ENCODE results near the gene MIP. TPM values are rescaled to one million over a fixed set of nuclear protein-coding genes. Genes with fewer than 3 reads are reported as not detected.
"Not testable (repeated sequence)": the region's sequence is repeated elsewhere in the genome, so short reads cannot be mapped to it uniquely, and the experiment has no call there.

MIP gene
- total RNA-seq, 1 donor from 2014 or later, result not detected

- H3K27ac ChIP-seq, result no peak overlapping the region
- Mint-ChIP-seq H3K27me3 (ENCODE audit: insufficient read depth, low read depth) (peaks cover 3% of the 10 kb centered on the region), H3K4me3 (no peak overlapping the region), H3K9me3 (no peaks in the 10 kb centered on the region), H3K4me1 (peaks cover 4% of the 10 kb centered on the region), H3K36me3 (peaks cover 2% of the 10 kb centered on the region), H3K27ac (no peak overlapping the region)
- H3K4me1 ChIP-seq, result no peaks in the 10 kb centered on the region
- no peaks in the 10 kb centered on the region for H3K9me3 ChIP-seq (ENCODE audit: low read depth)
- no peaks in the 10 kb centered on the region for H3K36me3 ChIP-seq
- TF ChIP-seq EZH2 (IDR thresholded peaks at IDR 0.05) (no peak), CTCF (IDR thresholded peaks at IDR 0.05) (no peak), EZH2phosphoT487 (IDR thresholded peaks at IDR 0.05) (no peak)
- no peak for DNase-seq (ENCODE audit: low spot score)
- H3F3A ChIP-seq (ENCODE audit: low read depth), result no peaks in the 10 kb centered on the region
- no peak overlapping the region for H3K4me2 ChIP-seq
- no peaks in the 10 kb centered on the region for H3K79me2 ChIP-seq (ENCODE audit: low read depth)
- no peaks in the 10 kb centered on the region for H4K20me1 ChIP-seq (ENCODE audit: low read depth)
- no peak overlapping the region for H3K9ac ChIP-seq
- no peak overlapping the region for H2AFZ ChIP-seq (replicated peaks)
- no peaks in the 10 kb centered on the region for H3K27me3 ChIP-seq
- no peak overlapping the region for H3K4me3 ChIP-seq
Measured at GRCh38 chr12:56408799-56409417, 45.5 kb downstream of the MIP start.

GRCh38 chr12:56404227-56404626 is 50.2 kb downstream of the MIP start:
- not testable (repeated sequence) for H3K4me1 Mint-ChIP-seq; H3K4me1 ChIP-seq; H3K36me3 ChIP-seq; H4K20me1 ChIP-seq (ENCODE audit: low read depth); H2AFZ ChIP-seq (replicated peaks); H3K27ac Mint-ChIP-seq; H3K27me3 Mint-ChIP-seq (ENCODE audit: insufficient read depth, low read depth); H3K9me3 ChIP-seq (ENCODE audit: low read depth); H3K4me2 ChIP-seq; H3K27me3 ChIP-seq; H3K36me3 Mint-ChIP-seq; H3F3A ChIP-seq (ENCODE audit: low read depth); H3K9ac ChIP-seq; H3K9me3 Mint-ChIP-seq; DNase-seq (ENCODE audit: low spot score); H3K4me3 ChIP-seq; H3K27ac ChIP-seq; H3K4me3 Mint-ChIP-seq; H3K79me2 ChIP-seq (ENCODE audit: low read depth)

- H3K4me3 ChIP-seq; H3K4me3 Mint-ChIP-seq; H3F3A ChIP-seq (ENCODE audit: low read depth); H3K36me3 Mint-ChIP-seq; H3K4me1 Mint-ChIP-seq; H3K4me2 ChIP-seq; H4K20me1 ChIP-seq (ENCODE audit: low read depth); H3K4me1 ChIP-seq; H3K9ac ChIP-seq; H3K79me2 ChIP-seq (ENCODE audit: low read depth); DNase-seq (ENCODE audit: low spot score); H2AFZ ChIP-seq (replicated peaks); H3K36me3 ChIP-seq; H3K27ac ChIP-seq; H3K9me3 ChIP-seq (ENCODE audit: low read depth); H3K27me3 ChIP-seq; H3K27ac Mint-ChIP-seq: not testable (repeated sequence)
- peaks cover 12% of the 10 kb centered on the region for H3K27me3 Mint-ChIP-seq (ENCODE audit: insufficient read depth, low read depth)
- peaks cover 14% of the 10 kb centered on the region for H3K9me3 Mint-ChIP-seq
Measured at GRCh38 chr12:56401612-56402011, 52.8 kb downstream of the MIP start.

GRCh38 chr12:56401125-56401524 is 53.3 kb downstream of the MIP start:
- H3K27me3 Mint-ChIP-seq (ENCODE audit: insufficient read depth, low read depth), result peaks cover 12% of the 10 kb centered on the region
- H3K79me2 ChIP-seq (ENCODE audit: low read depth), result not testable (repeated sequence)

More at GRCh38 chr12:56401125-56401524, 53.3 kb downstream of the MIP start:
- H3K4me3 Mint-ChIP-seq; H4K20me1 ChIP-seq (ENCODE audit: low read depth); H3K9me3 ChIP-seq (ENCODE audit: low read depth); H3K27ac Mint-ChIP-seq; H3K4me1 Mint-ChIP-seq; H3K36me3 Mint-ChIP-seq; H3K27ac ChIP-seq; H3F3A ChIP-seq (ENCODE audit: low read depth); H3K4me3 ChIP-seq; DNase-seq (ENCODE audit: low spot score); H3K27me3 ChIP-seq; H3K4me1 ChIP-seq; H3K4me2 ChIP-seq; H2AFZ ChIP-seq (replicated peaks); H3K36me3 ChIP-seq; H3K9ac ChIP-seq: not testable (repeated sequence)
- peaks cover 14% of the 10 kb centered on the region for H3K9me3 Mint-ChIP-seq

Other genes with a start within 250 kb of the MIP start
- 52.1 and 68.9 TPM in 2 replicates for gene RNF41, start 232.7 kb downstream of the MIP start, total RNA-seq (ENCODE audit: low replicate concordance)
- gene NABP2, start 230.3 kb downstream of the MIP start, total RNA-seq (ENCODE audit: low replicate concordance), result 27.9 and 40.9 TPM in 2 replicates
- 0.54 and 1.5 TPM in 2 replicates for gene SLC39A5, start 224.6 kb downstream of the MIP start, total RNA-seq (ENCODE audit: low replicate concordance)
- 9.1 and 18.1 TPM in 2 replicates for gene ANKRD52, start 196.3 kb downstream of the MIP start, total RNA-seq (ENCODE audit: low replicate concordance)
- gene COQ10A, start 187.7 kb downstream of the MIP start, total RNA-seq (ENCODE audit: low replicate concordance), result 32.1 and 41.8 TPM in 2 replicates
- gene CS, start 154.3 kb downstream of the MIP start, total RNA-seq (ENCODE audit: low replicate concordance), result 91.1 and 133 TPM in 2 replicates
- 107 and 128 TPM in 2 replicates for gene CNPY2, start 138.7 kb downstream of the MIP start, total RNA-seq (ENCODE audit: low replicate concordance)
- gene PAN2, start 120.7 kb downstream of the MIP start, total RNA-seq (ENCODE audit: low replicate concordance), result 61.9 and 116 TPM in 2 replicates
- gene IL23A, start 115.8 kb downstream of the MIP start, total RNA-seq (ENCODE audit: low replicate concordance), result 0.31 and 1.5 TPM in 2 replicates
- gene STAT2, start 94.5 kb downstream of the MIP start, total RNA-seq (ENCODE audit: low replicate concordance), result 86.4 and 105 TPM in 2 replicates
- gene APOF, start 91.8 kb downstream of the MIP start, total RNA-seq (ENCODE audit: low replicate concordance), result not detected in 2 replicates
- 56.3 and 79.1 TPM in 2 replicates for gene TIMELESS, start 5.2 kb downstream of the MIP start, total RNA-seq (ENCODE audit: low replicate concordance)
- 2.6 and 3.0 TPM in 2 replicates for gene SPRYD4, start 13.9 kb upstream of the MIP start, total RNA-seq (ENCODE audit: low replicate concordance)
- gene GLS2, start 33.5 kb upstream of the MIP start, total RNA-seq (ENCODE audit: low replicate concordance), result 2.3 and 2.9 TPM in 2 replicates
- 12.9 and 13.1 TPM in 2 replicates for gene RBMS2, start 67.2 kb upstream of the MIP start, total RNA-seq (ENCODE audit: low replicate concordance)
- gene BAZ2A, start 175.7 kb upstream of the MIP start, total RNA-seq (ENCODE audit: low replicate concordance), result 27.1 and 55.1 TPM in 2 replicates
- gene ATP5F1B, start 191.3 kb upstream of the MIP start, total RNA-seq (ENCODE audit: low replicate concordance), result 558 and 609 TPM in 2 replicates
- 197 and 298 TPM in 2 replicates for gene PTGES3, start 233.6 kb upstream of the MIP start, total RNA-seq (ENCODE audit: low replicate concordance)

Measured in neural progenitor cell (in vitro differentiated cells).